GM20000 (cell line): Measurements from ENCODE around the gene NPC1.
A peak's percentile ranks its signal among the peaks of the same experiment; 100 is the strongest.
"Not testable (repeated sequence)": the region's sequence is repeated elsewhere in the genome, so short reads cannot be mapped to it uniquely, and the experiment has no call there.

ENCODE experiments used
- DNase-seq: peaks from one replicate; pipeline ENCODE4 v3.0.0; 2012; ENCODE audit warnings: low spot score
- TF ChIP-seq, protein P1 (sequence below): IDR thresholded peaks from 2 replicates; pipeline ENCODE4 v1.5.1; 2012; ENCODE audit warnings: mild to moderate bottlenecking, control low read depth; ENCODE audit errors: extremely low read depth, missing control alignments

Gene NPC1

DNA sequence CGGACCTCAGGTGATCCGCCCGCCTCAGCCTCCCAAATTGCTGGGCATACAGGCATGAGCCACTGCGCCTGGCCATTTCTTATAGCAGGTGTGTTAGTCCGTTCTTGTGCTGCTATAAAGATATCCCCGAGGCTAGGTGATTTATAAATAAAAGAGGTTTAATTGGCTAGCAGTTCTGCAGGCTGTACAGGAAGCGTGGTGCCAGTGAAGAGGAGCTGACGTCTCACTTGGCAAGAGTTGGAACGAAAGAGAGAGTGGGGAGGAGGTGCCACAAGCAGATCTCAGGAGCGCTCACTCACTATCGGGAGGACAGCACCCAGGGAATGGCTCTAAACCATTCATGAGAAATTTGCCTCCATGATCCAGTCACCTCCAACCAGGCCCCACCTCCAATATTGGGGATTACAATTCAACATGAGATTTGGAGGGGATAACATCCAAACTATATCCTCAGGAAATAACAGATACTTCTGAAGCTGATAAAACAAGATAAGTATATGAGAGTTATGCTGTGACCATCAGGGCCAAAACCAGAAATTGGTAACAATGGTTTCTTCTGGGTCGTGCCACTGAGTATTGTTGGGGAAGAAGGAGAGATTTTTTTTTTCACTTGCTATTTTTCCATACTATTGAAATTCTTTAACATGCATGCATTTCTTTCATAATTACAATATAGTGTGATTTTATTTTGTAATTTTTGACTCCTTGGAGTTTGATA, 90.4 kb downstream of the NPC1 start:
- TF ChIP-seq, protein P1, sequence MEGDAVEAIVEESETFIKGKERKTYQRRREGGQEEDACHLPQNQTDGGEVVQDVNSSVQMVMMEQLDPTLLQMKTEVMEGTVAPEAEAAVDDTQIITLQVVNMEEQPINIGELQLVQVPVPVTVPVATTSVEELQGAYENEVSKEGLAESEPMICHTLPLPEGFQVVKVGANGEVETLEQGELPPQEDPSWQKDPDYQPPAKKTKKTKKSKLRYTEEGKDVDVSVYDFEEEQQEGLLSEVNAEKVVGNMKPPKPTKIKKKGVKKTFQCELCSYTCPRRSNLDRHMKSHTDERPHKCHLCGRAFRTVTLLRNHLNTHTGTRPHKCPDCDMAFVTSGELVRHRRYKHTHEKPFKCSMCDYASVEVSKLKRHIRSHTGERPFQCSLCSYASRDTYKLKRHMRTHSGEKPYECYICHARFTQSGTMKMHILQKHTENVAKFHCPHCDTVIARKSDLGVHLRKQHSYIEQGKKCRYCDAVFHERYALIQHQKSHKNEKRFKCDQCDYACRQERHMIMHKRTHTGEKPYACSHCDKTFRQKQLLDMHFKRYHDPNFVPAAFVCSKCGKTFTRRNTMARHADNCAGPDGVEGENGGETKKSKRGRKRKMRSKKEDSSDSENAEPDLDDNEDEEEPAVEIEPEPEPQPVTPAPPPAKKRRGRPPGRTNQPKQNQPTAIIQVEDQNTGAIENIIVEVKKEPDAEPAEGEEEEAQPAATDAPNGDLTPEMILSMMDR = no peak
- no peak for DNase-seq

DNA sequence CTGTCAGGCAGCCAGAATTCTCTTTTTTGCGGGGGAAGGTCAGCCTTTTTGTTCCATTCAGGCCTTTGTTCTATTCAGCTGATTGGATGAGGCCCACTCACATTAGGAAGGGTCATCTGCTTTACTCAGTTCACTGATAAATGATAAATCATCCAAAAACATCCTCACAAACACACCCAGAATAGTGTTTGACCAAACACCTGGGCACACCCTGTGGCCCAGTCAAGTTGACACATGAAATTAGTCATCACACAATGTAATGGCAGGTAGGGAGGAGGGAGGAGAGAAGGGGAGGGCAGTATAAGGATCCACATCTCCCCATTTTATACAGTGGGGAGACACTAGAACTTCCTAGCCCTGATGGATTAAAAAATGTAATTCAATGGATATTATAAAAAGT, 91.3 kb downstream of the NPC1 start:
- TF ChIP-seq, protein P1 = no peak
- DNase-seq = no peak

DNA sequence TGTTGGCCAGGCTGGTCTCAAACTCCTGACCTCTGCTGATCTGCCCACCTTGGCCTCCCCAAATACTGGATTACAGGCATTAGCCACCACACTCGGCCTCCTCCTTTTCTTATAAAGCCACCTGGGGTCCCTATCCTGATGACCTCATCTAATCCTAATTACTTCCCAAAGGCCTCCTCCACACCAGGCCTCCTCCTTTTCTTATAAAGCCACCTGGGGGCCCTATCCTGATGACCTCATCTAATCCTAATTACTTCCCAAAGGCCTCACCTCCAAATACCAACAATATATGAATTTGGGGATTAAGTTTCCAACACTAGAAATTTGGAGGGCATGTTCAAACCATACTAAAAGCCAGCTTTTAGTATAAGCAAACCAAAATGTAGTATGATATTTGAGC, 92.7 kb downstream of the NPC1 start:
- TF ChIP-seq, protein P1 = no peak
- DNase-seq = no peak

DNA sequence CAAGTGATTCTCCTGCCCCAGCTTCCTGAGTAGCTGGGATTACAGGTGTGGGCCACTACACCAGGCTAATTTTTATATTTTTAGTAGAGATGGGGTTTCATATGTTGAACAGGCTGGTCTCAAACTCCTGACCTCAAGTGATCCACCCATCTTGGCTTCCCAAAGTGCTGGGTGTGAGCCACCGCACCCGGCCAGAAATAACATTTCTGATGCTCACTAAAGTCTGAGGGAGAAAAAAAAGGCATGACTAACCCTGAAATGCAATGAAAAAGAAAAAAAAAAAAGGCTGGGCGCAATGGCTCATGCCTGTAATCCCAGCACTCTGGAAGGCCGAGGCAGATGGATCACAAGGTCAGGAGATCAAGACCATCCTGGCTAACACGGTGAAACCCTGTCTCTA, 96.7 kb downstream of the NPC1 start:
- DNase-seq = not testable (repeated sequence)

DNA sequence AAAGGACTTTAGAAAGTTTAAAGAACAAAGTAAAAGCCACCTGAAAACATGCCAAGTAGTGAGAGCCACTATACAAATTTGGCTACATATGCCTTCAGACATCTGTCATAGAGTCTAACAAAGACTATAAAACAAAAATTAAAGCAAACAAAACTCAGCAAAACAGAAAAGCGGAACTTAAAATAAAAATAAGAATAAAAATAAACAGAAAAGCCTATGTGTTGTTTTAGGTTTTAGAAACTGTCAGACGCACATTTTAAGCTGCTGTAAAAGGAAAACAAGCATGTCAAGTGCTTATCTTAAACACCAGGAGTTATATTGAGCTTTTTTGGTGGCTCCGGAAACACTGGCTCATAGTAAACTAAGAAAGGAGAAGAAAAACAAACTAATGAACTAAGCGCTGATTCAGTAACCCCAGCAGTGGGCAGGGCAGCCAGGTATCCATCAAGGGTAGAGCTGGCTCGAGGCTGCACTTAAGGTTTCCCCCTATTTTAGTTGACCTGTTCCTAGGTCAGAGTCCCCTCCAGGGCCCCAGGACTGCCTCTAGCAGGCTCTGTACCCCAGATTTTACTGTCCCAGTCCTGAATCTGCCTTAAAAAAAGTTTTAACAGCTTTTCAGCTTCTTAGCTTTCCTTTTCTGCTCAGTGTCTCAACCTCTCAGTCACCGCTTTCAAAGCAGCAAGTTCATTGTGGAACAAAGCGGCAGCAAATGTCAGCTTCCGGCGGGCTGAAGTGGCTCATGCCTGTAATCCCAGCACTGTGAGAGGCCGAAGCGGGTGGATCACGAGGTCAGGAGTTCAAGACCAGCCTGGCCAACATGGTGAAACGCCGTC, 98.4 kb downstream of the NPC1 start:
- DNase-seq = peak; percentile 34
- TF ChIP-seq, protein P1 = no peak

DNA sequence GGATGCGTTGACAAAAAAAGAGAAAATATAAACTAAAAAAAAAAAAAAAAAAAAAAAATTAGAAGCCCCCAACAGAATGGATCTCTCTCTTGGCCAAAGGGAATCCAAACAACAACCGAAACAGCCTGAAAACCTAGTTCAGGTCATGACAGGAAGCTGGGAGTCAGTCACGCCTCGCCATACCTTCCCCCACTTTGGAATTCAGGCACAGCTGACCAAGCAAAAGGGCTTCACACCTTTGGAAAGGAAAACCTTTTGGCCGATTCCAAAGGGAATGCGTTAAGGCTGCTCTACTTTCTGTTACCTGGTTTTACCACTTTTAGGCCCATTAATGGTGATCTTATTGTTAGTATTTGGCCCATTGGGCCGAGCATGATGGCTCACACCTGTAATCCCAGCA, 100.9 kb downstream of the NPC1 start:
- TF ChIP-seq, protein P1 = no peak

DNA sequence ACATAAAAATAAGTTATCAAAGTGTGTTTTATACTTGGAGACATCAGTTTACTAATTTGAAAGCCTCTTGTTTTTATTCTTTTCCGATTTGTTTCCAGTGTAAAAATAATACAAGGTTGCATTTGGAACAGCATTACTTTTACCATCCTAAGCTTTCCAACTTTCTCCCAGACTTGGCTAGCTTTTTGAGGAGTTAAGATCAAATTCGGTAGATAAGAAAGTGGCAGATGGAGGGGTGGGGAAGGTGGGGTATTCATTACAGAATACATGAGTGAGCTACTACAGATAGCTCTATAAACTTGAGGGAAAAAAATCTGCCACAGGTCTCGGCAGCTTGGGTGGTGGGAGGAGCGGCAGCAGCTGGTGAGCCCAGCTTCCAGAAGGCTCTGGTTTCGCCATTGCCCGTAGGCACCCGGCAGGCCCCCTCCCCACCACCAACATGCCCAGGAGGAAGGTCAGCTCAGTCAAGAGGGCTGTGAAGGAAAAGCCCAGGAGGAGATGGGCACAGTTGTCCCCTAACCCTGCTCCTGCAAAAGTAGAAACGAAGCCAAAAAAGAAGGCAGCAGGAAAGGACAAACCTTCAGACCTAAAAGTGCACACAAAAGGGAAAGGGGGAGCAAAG, 101.6 kb downstream of the NPC1 start:
- no peak for DNase-seq
- TF ChIP-seq, protein P1 = no peak

More for the DNA sequence above, 100.9 kb downstream of the NPC1 start:
- DNase-seq = no peak
